Thyroid gland (tissue), 4 donors: ENCODE results near the gene ZSWIM7.

Source experiments
- CTCF ChIP-seq, 6 experiments: fragments of 200-600 bp in 3 of 6; fragments of 450-650 bp in 3 of 6; sonication (generic) in 3 of 6; IDR thresholded peaks; one replicate each; pipeline ENCODE4 v1.5.1; 2016 to 2019; ENCODE audit warnings: antibody characterized with exemption in 6 of 6, mild to moderate bottlenecking in 2 of 6, inconsistent platforms in 1 of 6, moderate library complexity in 1 of 6
- POLR2A ChIP-seq, 2 donors: fragments of 450-650 bp; IDR thresholded peaks; one replicate each; pipeline ENCODE4 v1.6.1; 2017; ENCODE audit warnings: antibody characterized with exemption in 2 of 2, mild to moderate bottlenecking in 2 of 2, moderate library complexity in 1 of 2

DNA sequence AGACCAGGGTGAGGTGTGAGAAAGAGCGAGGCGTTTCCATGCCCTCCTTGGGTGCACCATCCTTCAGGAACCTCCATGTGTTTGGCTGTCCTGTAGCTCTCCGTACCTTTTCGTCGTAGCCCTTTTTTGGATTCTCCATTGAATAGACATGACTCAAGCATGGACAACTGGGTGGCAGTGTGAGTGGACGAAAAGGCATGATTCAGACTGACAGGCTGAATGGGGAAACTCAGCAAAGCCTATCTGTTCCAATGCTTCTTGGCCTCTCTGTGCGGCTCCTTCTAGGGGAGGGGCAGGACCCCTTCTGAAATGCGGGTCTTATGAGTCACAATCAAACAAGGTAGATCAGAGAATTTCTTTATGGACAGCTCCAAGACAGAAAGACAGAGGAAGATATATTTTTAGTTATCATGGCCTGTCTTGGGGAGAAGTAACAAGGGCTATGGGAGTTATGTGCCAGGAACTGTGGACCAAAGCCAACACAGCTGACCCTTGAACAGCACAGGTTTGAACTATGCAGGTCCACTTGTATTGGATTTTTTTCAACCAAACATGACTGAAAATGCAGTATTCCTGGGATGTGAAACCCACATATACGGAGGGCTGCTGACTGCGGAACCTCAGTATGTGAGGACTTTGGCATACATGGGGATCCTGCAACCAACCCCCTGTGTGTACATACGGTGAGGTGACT, 31.7 kb downstream of the ZSWIM7 start:
- no peak for TF ChIP-seq CTCF (IDR thresholded peaks at IDR 0.05)
- TF ChIP-seq POLR2A (IDR thresholded peaks at IDR 0.05), result no peak
